Amygdala (tissue), 56 donors: ENCODE results near the gene FBN3.
"Not testable (repeated sequence)": the region's sequence is repeated elsewhere in the genome, so short reads cannot be mapped to it uniquely, and the experiment has no call there.

Source experiments
- DNase-seq, 56 donors: peaks; one replicate each; lab custom pipeline; 2025; lab: John Stamatoyannopoulos, UW

FBN3 gene

DNA sequence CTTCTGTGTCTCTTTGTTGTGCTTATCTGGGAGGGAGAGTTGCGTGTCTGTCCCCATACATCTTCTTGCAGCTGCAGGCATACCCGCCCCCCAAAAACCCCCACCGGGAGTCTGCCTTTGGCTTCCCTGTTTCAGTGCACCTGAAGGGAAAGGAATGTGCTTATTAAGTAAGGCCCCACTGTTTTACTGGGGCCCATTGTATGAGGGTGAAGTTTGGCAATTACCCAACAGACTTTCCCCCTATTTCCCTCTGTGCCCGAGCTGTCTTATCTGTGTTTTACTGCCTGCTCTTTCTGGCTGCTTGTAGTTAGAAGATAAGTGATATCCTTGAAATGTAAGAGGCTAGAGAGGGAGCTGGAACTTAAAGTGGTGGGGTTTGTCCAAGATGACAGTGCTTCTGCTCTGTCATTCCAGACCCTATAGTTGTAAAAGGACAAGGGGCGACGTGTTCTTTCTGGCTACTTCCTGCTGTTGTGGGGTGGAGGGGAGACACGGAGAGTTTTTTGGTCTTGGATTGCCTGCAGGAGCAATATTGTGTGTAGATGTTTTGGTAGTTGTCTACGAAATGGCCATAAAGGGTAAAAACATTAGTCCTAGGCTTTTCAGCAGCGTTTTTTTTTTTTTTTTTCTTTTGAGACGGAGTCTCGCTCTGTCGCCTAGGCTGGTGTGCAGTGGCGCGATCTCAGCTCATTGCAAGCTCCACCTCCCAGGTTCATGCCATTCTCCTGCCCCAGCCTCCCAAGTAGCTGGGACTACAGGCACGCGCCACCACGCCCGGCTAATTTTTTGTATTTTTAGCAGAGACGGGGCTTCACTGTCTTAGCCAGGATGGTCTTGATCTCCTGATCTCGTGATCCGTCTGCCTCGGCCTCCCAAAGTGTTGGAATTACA is 115.9 kb downstream of the FBN3 start:
- not testable (repeated sequence) for DNase-seq

DNA sequence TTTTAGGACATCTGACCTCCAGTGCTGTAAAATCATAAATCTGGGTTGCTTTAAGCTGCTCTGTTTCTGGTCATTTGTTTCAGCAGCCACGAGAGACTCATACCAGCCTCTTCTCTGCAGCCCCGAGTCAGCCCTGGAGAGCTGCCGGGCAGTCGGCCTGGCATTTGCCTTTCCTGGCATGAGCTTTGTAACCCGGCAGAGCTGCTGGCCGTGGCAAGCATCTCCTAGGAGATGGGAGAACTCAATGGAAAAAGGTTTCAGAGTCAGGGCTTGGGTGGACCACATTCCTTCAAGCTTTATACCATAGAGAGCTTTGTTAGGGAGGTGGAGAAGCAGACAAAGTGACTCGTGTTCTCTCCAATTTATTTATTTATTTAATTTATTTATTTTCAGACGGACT is 118.4 kb downstream of the FBN3 start:
- peak in 5 of 56 donors; percentile 2 to 20 (median 4) for DNase-seq

DNA sequence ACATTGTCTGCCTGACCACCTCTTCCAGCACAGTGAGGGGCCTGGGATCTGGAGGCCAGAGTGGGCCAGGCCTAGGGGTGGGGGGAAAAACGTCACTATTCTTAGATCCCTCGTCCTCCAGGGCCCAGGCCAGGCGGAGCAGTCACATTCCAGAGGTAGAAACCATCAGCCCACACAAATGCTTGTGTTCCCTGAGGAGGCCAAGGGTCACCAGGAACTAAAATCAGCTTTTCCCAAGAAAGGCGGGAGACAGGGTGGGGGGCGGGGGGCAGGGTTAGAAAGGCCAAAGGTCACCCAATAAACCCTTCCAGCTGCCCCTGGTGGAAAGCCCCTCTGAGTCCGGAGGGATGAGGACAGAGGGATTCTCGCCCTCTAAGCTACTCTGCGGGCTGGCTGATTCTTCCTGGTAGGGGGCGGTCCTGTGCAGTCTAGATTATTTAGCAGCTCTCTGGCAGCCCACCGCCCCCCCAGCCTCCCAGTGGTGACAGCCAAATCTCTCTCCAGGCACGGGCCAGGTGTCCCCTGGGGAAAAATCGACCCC is 120.4 kb downstream of the FBN3 start:
- DNase-seq: peak in 1 of 56 donors; percentile 14

DNA sequence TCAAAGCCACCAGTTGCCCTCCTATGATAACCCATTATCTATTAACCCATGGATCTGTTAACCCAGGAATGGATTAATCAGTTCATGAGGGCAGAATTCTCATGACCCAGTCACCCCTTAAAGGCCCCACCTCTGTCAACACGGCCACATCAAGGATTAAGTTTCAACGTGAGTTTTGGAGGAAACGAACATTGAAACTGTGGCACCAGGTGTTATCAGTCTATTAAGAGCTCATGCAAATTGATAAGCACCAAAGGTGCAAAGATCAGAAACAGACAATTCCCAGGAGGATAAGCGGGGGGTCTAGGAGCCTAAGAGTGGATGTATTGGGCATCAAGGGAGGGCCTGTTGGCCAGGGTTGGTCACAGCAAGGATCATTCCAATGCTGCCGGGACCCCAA is 124.1 kb downstream of the FBN3 start:
- DNase-seq: no peak

DNA sequence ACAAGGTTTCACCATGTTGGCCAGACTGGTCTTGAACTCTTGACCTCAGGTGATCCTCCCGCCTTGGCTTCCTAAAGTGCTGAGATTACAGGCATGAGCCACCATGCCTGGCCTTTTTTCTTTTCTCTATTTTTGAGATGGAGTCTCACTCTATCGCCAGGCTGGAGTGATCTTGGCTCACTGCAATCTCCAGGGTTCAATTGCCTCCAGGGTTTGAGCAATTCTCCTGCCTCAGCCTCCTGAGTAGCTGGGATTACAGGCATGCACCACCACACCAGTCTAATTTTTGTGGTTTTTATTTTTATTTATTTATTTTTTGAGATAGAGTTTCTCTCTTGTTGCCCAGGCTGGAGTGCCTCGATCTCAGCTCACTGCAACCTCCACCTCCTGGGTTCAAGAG is 125.1 kb downstream of the FBN3 start:
- not testable (repeated sequence) for DNase-seq

DNA sequence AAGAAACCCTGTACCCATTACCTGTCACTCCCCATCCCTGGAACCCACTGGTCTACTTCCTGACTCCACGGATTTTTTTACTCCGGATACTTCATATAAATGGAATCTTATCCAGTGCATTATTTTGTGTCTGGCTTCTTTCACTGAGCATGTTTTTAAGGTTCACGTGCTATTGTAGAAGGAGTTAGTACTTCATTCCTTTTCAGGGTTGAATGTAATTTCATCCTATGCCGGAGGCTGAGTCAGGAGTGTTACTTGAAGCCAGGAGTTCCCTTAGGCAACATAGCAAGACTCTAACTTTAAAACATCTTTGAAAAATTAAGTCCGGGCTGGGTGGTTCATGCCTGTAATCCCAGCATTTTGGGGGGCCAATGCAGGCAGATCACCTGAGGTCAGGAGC is 126.0 kb downstream of the FBN3 start:
- no peak for DNase-seq

DNA sequence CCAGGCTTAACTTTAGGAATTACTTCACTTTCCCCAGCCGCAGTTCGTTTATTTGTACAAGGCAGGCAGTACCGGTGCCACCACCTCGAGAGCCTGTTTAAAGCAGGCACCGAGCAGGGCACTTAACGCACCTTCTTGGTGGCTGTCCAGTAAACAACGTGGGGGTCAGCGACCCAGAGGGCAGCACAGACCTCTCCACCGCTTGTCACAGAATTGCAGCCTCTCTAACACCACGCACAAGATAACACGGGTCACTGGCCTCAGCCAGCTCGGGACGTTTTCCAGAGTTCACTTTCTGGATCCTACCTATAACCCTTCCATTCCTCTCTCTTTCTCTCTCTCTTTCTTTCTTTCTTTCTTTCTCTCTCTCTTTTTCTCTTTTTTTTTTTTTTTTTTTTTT is 127.1 kb downstream of the FBN3 start:
- DNase-seq: no peak

DNA sequence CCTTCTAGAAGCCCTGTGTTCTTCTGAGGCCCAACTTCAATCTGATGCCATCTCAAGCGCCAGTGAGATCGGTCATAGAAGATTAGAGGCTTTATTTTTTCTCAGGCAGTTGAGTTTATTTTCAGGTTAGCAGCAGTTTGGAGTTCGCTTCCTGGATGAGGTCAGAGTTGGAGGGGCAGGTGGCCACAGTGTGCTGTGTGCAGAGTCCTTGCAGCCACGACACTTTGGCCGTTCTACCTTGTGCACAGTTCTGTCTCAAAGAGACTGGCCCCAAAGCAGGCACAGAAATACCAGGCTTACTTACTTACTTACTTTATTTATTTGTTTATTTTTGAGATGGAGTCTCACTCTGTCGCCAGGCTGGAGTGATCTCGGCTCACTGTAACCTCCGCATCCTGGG is 128.0 kb downstream of the FBN3 start:
- DNase-seq: no peak

DNA sequence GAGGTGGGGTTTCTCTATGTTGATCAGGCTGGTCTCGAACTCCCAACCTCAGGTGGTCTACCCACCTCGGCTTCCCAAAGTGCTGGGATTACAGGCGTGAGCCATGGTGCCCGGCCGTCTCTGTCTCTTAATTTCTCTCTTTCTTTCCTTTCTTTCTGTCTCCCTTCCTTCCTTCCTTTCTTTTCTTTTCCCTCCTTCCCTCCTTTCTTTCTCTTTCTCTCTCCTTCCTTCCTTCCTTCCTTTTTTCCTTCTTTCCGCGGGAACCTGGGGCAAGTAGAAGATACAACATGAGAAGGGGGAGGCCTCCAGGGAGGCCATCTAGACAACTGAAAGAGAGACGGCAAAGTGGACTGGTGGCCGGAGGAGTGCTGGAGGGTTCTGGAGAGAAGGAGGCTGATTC is 128.7 kb downstream of the FBN3 start:
- DNase-seq: no peak

DNA sequence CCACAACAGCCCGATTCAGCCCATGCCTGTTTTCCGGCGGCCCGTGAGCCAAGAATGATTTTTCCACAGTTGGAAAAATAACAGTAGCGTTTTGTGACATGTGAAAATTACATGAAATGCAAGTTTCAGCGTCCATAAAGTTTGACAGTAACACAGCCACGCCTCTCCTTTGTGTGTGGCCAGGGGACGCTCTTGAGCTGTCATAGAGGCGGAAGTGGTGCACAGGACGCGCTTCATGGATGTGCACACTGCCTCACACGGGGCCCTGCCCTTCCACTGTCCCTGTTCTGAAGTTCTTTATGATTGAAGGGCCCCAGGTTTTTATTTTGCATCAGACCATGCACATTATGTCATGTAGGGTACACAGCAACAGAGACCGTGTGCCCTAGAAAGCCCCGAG is 131.6 kb downstream of the FBN3 start:
- DNase-seq: no peak
